ENCODE data around the gene CCL1.

The CCL1 gene

DNA sequence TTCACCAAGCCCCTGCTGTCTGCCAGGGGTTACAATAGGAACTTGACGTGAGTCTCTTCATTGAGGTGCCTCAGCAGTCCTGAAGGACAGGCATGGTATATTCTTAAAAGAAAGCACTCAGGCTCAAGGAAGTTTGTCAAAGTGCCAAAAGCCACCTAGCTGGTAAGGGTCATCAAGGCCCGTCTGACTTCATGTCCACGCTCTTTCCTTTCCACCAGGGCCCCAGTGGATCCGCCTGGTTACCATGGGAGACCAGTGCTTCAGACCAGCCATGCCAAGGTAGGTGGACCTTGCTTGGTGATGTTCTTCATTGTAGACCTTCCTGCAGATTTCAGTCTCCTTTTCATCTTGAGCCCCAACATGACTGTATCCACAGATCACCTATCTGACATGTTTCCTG, 27.6 kb upstream of the CCL1 start:
- TF ChIP-seq, protein P1, sequence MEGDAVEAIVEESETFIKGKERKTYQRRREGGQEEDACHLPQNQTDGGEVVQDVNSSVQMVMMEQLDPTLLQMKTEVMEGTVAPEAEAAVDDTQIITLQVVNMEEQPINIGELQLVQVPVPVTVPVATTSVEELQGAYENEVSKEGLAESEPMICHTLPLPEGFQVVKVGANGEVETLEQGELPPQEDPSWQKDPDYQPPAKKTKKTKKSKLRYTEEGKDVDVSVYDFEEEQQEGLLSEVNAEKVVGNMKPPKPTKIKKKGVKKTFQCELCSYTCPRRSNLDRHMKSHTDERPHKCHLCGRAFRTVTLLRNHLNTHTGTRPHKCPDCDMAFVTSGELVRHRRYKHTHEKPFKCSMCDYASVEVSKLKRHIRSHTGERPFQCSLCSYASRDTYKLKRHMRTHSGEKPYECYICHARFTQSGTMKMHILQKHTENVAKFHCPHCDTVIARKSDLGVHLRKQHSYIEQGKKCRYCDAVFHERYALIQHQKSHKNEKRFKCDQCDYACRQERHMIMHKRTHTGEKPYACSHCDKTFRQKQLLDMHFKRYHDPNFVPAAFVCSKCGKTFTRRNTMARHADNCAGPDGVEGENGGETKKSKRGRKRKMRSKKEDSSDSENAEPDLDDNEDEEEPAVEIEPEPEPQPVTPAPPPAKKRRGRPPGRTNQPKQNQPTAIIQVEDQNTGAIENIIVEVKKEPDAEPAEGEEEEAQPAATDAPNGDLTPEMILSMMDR (conservative IDR thresholded peaks at IDR 0.05; ENCODE audit: low read length), result no peak
- DNase-seq (ENCODE audit: low read depth), result no peak
- no peak overlapping the region for H3K4me3 ChIP-seq (ENCODE audit: low read length)

DNA sequence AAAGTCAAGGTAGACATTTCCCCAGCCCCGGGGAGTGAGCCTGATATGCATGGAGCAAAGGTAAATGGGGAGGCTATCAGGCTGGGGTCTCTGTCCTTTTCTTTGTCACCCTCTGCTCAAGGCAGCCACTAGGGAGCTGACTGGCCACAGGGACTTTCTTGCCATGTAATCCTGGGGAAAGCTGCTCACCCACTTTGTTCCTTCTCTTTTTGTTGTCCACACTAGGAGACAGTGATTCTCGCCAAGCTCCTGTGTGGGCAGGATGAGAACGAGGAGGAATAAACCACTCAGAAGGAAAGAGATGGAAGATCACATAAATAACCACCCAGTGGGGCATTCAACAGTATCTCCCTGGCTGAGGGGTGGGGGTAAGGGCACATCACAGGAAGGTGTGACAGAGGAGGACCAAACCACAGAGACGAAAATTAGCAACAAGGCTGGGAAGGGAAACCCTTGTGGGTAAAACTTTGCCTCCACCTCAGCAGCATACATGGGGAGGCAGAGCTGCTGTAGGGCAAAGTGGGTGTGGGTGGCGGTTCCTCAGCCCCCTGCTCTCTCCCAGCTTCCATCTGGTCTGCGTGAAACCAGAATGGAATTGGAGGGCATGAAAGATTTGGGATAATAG, 26.2 kb upstream of the CCL1 start:
- DNase-seq (ENCODE audit: low read depth), result no peak
- TF ChIP-seq, protein P1 (conservative IDR thresholded peaks at IDR 0.05; ENCODE audit: low read length), result no peak
- H3K4me3 ChIP-seq (ENCODE audit: low read length), result no peak overlapping the region

DNA sequence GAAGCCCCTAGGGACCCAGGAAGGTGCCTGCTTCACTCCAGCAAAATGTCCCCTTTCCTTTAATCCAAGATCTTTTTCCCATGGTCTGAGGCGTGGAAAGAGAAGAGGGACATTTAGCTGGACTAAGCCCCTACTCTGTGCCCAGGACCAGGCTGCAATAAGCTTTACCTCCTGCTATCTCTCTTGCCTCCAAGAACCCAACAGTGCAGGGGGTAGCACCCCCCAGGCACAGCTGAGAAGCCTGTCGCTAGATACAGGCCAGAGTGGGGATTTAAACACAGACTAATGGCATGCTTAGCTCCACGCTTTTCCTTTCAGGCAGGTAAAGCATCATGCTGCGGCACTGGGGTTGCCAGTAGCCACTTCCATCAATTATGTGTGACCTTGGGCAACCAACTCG, 24.5 kb upstream of the CCL1 start:
- no peak for DNase-seq (ENCODE audit: low read depth)
- TF ChIP-seq, protein P1 (conservative IDR thresholded peaks at IDR 0.05; ENCODE audit: low read length), result no peak
- no peak overlapping the region for H3K4me3 ChIP-seq (ENCODE audit: low read length)

DNA sequence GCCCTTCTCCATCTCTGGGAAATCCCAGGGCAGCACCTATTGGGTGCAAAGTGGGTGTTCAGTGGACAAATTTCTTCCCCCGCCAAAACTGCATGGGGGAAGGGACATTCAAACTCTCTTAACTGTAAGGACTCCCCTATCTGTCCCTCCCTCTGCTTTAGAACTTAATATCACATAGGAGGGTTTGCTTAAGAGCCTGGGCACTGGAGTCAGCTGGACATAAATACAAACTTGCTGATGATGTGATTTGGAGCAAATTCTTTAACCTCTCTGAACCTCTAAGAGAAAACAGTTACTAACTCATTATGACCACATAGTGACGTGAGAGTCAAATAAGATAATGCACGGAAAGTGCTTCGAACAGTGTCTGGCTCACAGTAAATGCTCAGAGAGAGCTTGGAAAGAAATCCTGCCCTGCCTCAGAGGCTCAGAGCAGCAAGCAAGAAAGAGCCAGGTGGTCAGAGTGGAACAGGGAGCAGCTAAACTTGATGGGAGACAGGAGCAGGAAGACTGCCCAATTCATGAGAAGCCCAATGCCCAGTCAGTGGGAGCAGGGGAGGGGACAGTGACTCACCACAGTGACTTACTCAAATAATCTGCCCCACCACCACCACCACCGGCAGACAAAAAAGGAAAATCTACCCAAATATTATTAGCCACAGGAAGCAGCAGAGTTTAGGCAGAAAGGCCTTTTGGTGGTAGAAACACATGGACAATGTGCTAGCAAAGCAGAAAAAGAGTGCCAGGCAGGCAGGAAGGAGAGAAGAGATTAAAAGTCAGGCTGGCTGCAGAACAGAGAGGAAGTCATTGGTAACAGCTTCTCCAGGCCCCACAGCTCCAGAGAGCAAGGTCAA, 23.9 kb upstream of the CCL1 start:
- TF ChIP-seq, protein P1 (conservative IDR thresholded peaks at IDR 0.05; ENCODE audit: low read length), result no peak
- no peak for DNase-seq (ENCODE audit: low read depth)
- H3K4me3 ChIP-seq (ENCODE audit: low read length), result no peak overlapping the region

DNA sequence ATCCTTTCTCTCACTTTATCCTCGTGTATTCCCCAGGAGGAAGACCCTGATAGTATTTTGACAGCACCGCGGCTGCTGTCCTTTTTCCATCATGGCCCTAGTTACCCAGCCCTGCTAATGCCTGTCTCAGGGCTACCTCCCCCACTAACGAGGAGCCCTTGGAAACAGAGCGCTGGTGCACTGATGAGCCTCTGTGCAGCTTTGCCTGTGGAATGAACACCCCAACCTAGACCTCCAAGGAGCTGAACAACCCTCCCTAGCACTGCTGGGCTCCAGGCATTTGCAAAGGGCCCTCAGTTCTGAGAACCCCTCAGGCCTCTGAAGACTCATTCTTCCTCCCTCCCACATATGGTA, 23.3 kb upstream of the CCL1 start:
- no peak overlapping the region for H3K4me3 ChIP-seq (ENCODE audit: low read length)
- DNase-seq (ENCODE audit: low read depth), result no peak
- TF ChIP-seq, protein P1 (conservative IDR thresholded peaks at IDR 0.05; ENCODE audit: low read length), result no peak

DNA sequence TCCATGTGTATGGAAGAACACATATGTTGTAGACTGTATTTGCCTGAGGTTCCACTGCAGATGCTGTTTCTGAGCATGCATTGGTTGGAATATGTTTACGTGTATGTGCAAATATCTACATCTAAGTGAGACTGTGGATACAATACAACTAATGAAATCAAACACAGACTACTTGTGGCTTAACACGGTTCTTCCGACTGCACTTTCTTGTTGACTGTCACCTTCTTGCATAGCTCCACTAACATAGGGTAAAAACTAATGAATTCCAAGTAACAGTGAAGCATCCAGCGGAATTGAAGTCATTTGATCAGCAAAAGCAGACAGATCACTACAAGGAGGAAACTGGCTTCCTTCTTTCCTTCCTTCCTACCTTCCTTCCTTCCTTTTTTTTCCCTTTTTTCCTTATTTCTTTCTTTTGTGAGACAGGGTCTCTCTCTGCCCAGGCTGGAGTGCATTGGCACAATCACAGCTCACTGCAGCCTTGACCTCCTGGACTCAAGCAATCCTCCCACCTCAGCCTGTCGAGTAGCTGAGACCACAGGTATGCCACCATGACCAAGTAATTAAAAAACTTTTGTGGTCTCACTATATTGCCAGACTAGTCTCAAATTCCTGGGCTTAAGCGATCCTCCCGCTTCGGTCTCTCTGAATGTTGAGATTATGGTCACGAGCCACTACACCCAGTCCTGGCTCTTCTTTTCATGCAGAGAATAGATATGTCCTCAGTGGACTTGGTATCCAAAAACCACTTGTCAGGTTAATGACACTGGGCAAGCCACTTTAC, 22.0 kb upstream of the CCL1 start:
- TF ChIP-seq, protein P1 (conservative IDR thresholded peaks at IDR 0.05; ENCODE audit: low read length), result no peak
- DNase-seq (ENCODE audit: low read depth), result no peak
- no peak overlapping the region for H3K4me3 ChIP-seq (ENCODE audit: low read length)

Data from AG10803 (cell line).